ENCODE results near the gene PLCH2. TPM values are rescaled to one million over a fixed set of nuclear protein-coding genes. Genes with fewer than 3 reads are reported as not detected.

Gene PLCH2
- total RNA-seq, 2 donors from 2014 or later: 5.7 to 27.4 TPM

GRCh38 chr1:2432441-2432844 lies 43.6 kb upstream of the PLCH2 start:
- Histone ChIP-seq H3K4me3 (no peak overlapping the region), H3K4me1 (no peaks in the 10 kb centered on the region), H3K36me3 (replicated peaks in 1 of 2; ENCODE audit: insufficient read depth in 1 of 2, low read depth in 2 of 2) (no peaks in the 10 kb centered on the region), H3K9me3 (no peaks in the 10 kb centered on the region), H3K27ac (no peak overlapping the region), H3K27me3 (no peaks in the 10 kb centered on the region)
- no peak for ATAC-seq
- TF ChIP-seq CTCF (IDR thresholded peaks at IDR 0.05) (no peak), POLR2A (IDR thresholded peaks at IDR 0.05) (no peak)
- WGBS, 2 donors: 18 to 40% methylated on average over 2 to 13 of the region's 16 CpGs
- intact Hi-C loops (cut with DNase I): no loop called here
- DNase-seq: no peak

- no peak overlapping the region for H3K27ac ChIP-seq
- intact Hi-C loops (cut with DNase I): no loop called here
- no peaks in the 10 kb centered on the region for H3K9me3 ChIP-seq
- no peak overlapping the region for H3K4me3 ChIP-seq
- ATAC-seq (no peak), DNase-seq (no peak)
- TF ChIP-seq CTCF (IDR thresholded peaks at IDR 0.05) (no peak), POLR2A (IDR thresholded peaks at IDR 0.05) (no peak)
- no peaks in the 10 kb centered on the region for H3K36me3 ChIP-seq (replicated peaks in 1 of 2; ENCODE audit: insufficient read depth in 1 of 2, low read depth in 2 of 2)
- H3K4me1 ChIP-seq: no peaks in the 10 kb centered on the region
- H3K27me3 ChIP-seq: no peaks in the 10 kb centered on the region
- WGBS, 2 donors: 55 to 62% methylated on average over 5 to 13 of the region's 13 CpGs
Observed at GRCh38 chr1:2433196-2433595, 42.9 kb upstream of the PLCH2 start.

- intact Hi-C loops (cut with DNase I): no loop called here
- Histone ChIP-seq H3K4me3 (no peak overlapping the region), H3K9me3 (no peaks in the 10 kb centered on the region), H3K4me1 (no peaks in the 10 kb centered on the region), H3K27me3 (no peaks in the 10 kb centered on the region), H3K27ac (no peak overlapping the region), H3K36me3 (replicated peaks in 1 of 2; ENCODE audit: insufficient read depth in 1 of 2, low read depth in 2 of 2) (no peaks in the 10 kb centered on the region)
- WGBS, 2 donors: 32 to 56% methylated on average over 22 to 34 of the region's 34 CpGs
- no peak for TF ChIP-seq POLR2A (IDR thresholded peaks at IDR 0.05)
- TF ChIP-seq CTCF (IDR thresholded peaks at IDR 0.05): no peak
- ATAC-seq: no peak
- no peak for DNase-seq
Observed at GRCh38 chr1:2433936-2434655, 42.0 kb upstream of the PLCH2 start.

- Histone ChIP-seq H3K9me3 (no peaks in the 10 kb centered on the region), H3K27me3 (no peaks in the 10 kb centered on the region), H3K4me3 (no peak overlapping the region), H3K36me3 (replicated peaks in 1 of 2; ENCODE audit: insufficient read depth in 1 of 2, low read depth in 2 of 2) (no peaks in the 10 kb centered on the region), H3K4me1 (no peaks in the 10 kb centered on the region), H3K27ac (no peak overlapping the region)
- intact Hi-C loops (cut with DNase I): no loop called here
- TF ChIP-seq POLR2A (IDR thresholded peaks at IDR 0.05) (no peak), CTCF (IDR thresholded peaks at IDR 0.05) (no peak)
- ATAC-seq (peak; percentile 21), DNase-seq (no peak)
- WGBS, 2 donors: 40 to 41% methylated on average over 1 to 9 of the region's 9 CpGs
Observed at GRCh38 chr1:2435091-2435490, 41.0 kb upstream of the PLCH2 start.

GRCh38 chr1:2435746-2436355 lies 40.2 kb upstream of the PLCH2 start:
- ATAC-seq: no peak
- Histone ChIP-seq H3K36me3 (replicated peaks in 1 of 2; ENCODE audit: insufficient read depth in 1 of 2, low read depth in 2 of 2) (no peaks in the 10 kb centered on the region), H3K4me3 (no peak overlapping the region), H3K4me1 (no peaks in the 10 kb centered on the region), H3K27ac (no peak overlapping the region), H3K9me3 (no peaks in the 10 kb centered on the region), H3K27me3 (no peaks in the 10 kb centered on the region)
- DNase-seq: no peak
- TF ChIP-seq CTCF (IDR thresholded peaks at IDR 0.05): no peak
- TF ChIP-seq POLR2A (IDR thresholded peaks at IDR 0.05): no peak
- intact Hi-C loops (cut with DNase I): no loop called here
- WGBS, 2 donors: 37 to 40% methylated on average over 2 of the region's 2 CpGs

Measured in body of pancreas (tissue), 4 donors.